Esophagus (tissue), 2 donors: Measurements from ENCODE around the gene GALNT9. TPM values are rescaled to one million over a fixed set of nuclear protein-coding genes. Genes with fewer than 3 reads are reported as not detected.

Experiments
- H3K27ac ChIP-seq, 2 donors: one replicate each; pipeline ENCODE4 v1.5.1; 2013; ENCODE audit warnings: low read depth in 2 of 2, mild to moderate bottlenecking in 2 of 2, inconsistent platforms in 1 of 2, low read length in 1 of 2, moderate library complexity in 1 of 2
- H3K27me3 ChIP-seq, 2 donors: one replicate each; pipeline ENCODE4 v1.6.1; 2013; ENCODE audit warnings: low read length in 2 of 2, control low read depth in 1 of 2, mild to moderate bottlenecking in 1 of 2; ENCODE audit not compliant: insufficient read depth in 2 of 2, control insufficient read depth in 1 of 2
- H3K36me3 ChIP-seq, 2 donors: one replicate each; pipeline ENCODE4 v1.6.1; 2013; ENCODE audit warnings: low read length in 1 of 2; ENCODE audit not compliant: control insufficient read depth in 2 of 2, insufficient read depth in 2 of 2
- H3K4me1 ChIP-seq, 2 donors: one replicate each; pipeline ENCODE4 v1.6.1; 2013; ENCODE audit warnings: low read length in 1 of 2; ENCODE audit not compliant: control insufficient read depth in 2 of 2, insufficient read depth in 2 of 2
- H3K4me3 ChIP-seq, 2 donors: one replicate each; pipeline ENCODE4 v1.5.1; 2013; ENCODE audit warnings: low read length in 2 of 2, mild to moderate bottlenecking in 2 of 2, low read depth in 1 of 2, moderate library complexity in 1 of 2
- H3K9me3 ChIP-seq, 2 donors: one replicate each; pipeline ENCODE4 v1.6.1; 2013; ENCODE audit warnings: mild to moderate bottlenecking in 2 of 2, low read depth in 1 of 2, low read length in 1 of 2, moderate library complexity in 1 of 2; ENCODE audit not compliant: control insufficient read depth in 2 of 2, insufficient read depth in 1 of 2
- WGBS, 2 donors: extraction: QIAGEN DNeasy Blood & Tissue Kit; methylation state at CpG; one replicate each; pipeline ENCODE4 v1.1.7; 2013; 5-methylcytosine and 5-hydroxymethylcytosine counted together
- polyA plus RNA-seq, 2 donors: library from polyadenylated mRNA; stranded (reverse); fragments of 200-250 nt; gene quantifications; one replicate each; pipeline ENCODE4 v1.2.3, GENCODE V29; 2013
- donor health status: healthy with polysubstance abuse.
- donor health status: Bipolar disorder and iron deficiency.

The GALNT9 gene
- polyA plus RNA-seq, 2 donors, result not detected

- WGBS, 2 donors, result 86 to 89% methylated on average over 35 to 37 of the region's 37 CpGs
- peaks cover 0 to 5% of the 10 kb centered on the region in 2 donors for H3K27me3 ChIP-seq
- no peak overlapping the region for H3K4me3 ChIP-seq
- peaks cover 4 to 6% of the 10 kb centered on the region in 2 donors for H3K4me1 ChIP-seq
- H3K27ac ChIP-seq, result no peak overlapping the region
- peaks cover 0 to 15% of the 10 kb centered on the region in 2 donors for H3K9me3 ChIP-seq
- H3K36me3 ChIP-seq, result no peaks in the 10 kb centered on the region
Measured at GRCh38 chr12:132288516-132289215, 40.7 kb downstream of the GALNT9 start.

GRCh38 chr12:132287391-132288238, 41.8 kb downstream of the GALNT9 start:
- peaks cover 0 to 5% of the 10 kb centered on the region in 2 donors for H3K27me3 ChIP-seq
- WGBS, 2 donors, result 81 to 83% methylated on average over 36 of the region's 36 CpGs
- no peak overlapping the region for H3K4me3 ChIP-seq
- no peaks in the 10 kb centered on the region for H3K36me3 ChIP-seq
- peaks cover 4 to 6% of the 10 kb centered on the region in 2 donors for H3K4me1 ChIP-seq
- no peak overlapping the region for H3K27ac ChIP-seq
- H3K9me3 ChIP-seq, result peaks cover 0 to 15% of the 10 kb centered on the region in 2 donors

- WGBS, 2 donors, result 59 to 60% methylated on average over 22 to 23 of the region's 23 CpGs
- no peak overlapping the region for H3K27ac ChIP-seq
- H3K27me3 ChIP-seq, result peaks cover 0 to 5% of the 10 kb centered on the region in 2 donors
- no peaks in the 10 kb centered on the region for H3K36me3 ChIP-seq
- peaks cover 4 to 6% of the 10 kb centered on the region in 2 donors for H3K4me1 ChIP-seq
- H3K9me3 ChIP-seq, result peaks cover 0 to 15% of the 10 kb centered on the region in 2 donors
- no peak overlapping the region for H3K4me3 ChIP-seq
Measured at GRCh38 chr12:132286912-132287311, 42.5 kb downstream of the GALNT9 start.

GRCh38 chr12:132285991-132286681, 43.3 kb downstream of the GALNT9 start:
- Histone ChIP-seq H3K36me3 (no peaks in the 10 kb centered on the region), H3K27me3 (peaks cover 0 to 5% of the 10 kb centered on the region in 2 donors), H3K4me1 (peaks cover 4 to 6% of the 10 kb centered on the region in 2 donors), H3K27ac (no peak overlapping the region), H3K9me3 (peaks cover 0 to 13% of the 10 kb centered on the region in 2 donors), H3K4me3 (no peak overlapping the region)
- WGBS, 2 donors, result 10% methylated on average over 36 to 51 of the region's 51 CpGs

- Histone ChIP-seq H3K9me3 (peaks cover 0 to 10% of the 10 kb centered on the region in 2 donors), H3K36me3 (no peaks in the 10 kb centered on the region), H3K27me3 (peaks cover 0 to 5% of the 10 kb centered on the region in 2 donors), H3K27ac (no peak overlapping the region), H3K4me3 (no peak overlapping the region), H3K4me1 (peaks cover 4 to 6% of the 10 kb centered on the region in 2 donors)
- WGBS, 2 donors, result 43 to 45% methylated on average over 38 of the region's 38 CpGs
Measured at GRCh38 chr12:132284827-132285741, 44.3 kb downstream of the GALNT9 start.

GRCh38 chr12:132284071-132284826, 45.1 kb downstream of the GALNT9 start:
- peaks cover 4 to 6% of the 10 kb centered on the region in 2 donors for H3K4me1 ChIP-seq
- H3K27ac ChIP-seq, result no peak overlapping the region
- H3K36me3 ChIP-seq, result no peaks in the 10 kb centered on the region
- H3K27me3 ChIP-seq, result peaks cover 0 to 5% of the 10 kb centered on the region in 2 donors
- H3K9me3 ChIP-seq, result peaks cover 0 to 9% of the 10 kb centered on the region in 2 donors
- no peak overlapping the region for H3K4me3 ChIP-seq
- 65 to 68% methylated on average over 33 of the region's 33 CpGs for WGBS, 2 donors

- no peaks in the 10 kb centered on the region for H3K36me3 ChIP-seq
- peaks cover 0 to 6% of the 10 kb centered on the region in 2 donors for H3K27me3 ChIP-seq
- peaks cover 0 to 6% of the 10 kb centered on the region in 2 donors for H3K9me3 ChIP-seq
- peaks cover 4 to 6% of the 10 kb centered on the region in 2 donors for H3K4me1 ChIP-seq
- H3K27ac ChIP-seq, result no peak overlapping the region
- 49 to 57% methylated on average over 39 of the region's 39 CpGs for WGBS, 2 donors
- no peak overlapping the region for H3K4me3 ChIP-seq
Measured at GRCh38 chr12:132282950-132283771, 46.2 kb downstream of the GALNT9 start.
